IPS DF 6.9 (cell line): ENCODE data around the gene CDS1.
"Not testable (repeated sequence)": the region's sequence is repeated elsewhere in the genome, so short reads cannot be mapped to it uniquely, and the experiment has no call there.

Experiments used
- DNase-seq: peaks from one replicate; pipeline ENCODE4 v3.0.0-alpha.2; 2013; ENCODE audit warnings: low read depth, low spot score
- H3K27ac ChIP-seq: one replicate; pipeline ENCODE4 v1.5.1; 2013; ENCODE audit warnings: low read length, control low read depth
- H3K27me3 ChIP-seq: 2 replicates; pipeline ENCODE4 v1.6.1; 2013; ENCODE audit warnings: mild to moderate bottlenecking, low read length; ENCODE audit not compliant: control insufficient read depth, insufficient read depth
- H3K36me3 ChIP-seq: 2 replicates; pipeline ENCODE4 v1.6.1; 2013; ENCODE audit warnings: low read length; ENCODE audit not compliant: control insufficient read depth, insufficient read depth
- H3K4me1 ChIP-seq: 2 replicates; pipeline ENCODE4 v1.6.1; 2013; ENCODE audit warnings: low read length; ENCODE audit not compliant: control insufficient read depth, insufficient read depth
- H3K4me3 ChIP-seq: 2 replicates; pipeline ENCODE4 v1.5.1; 2013; ENCODE audit warnings: mild to moderate bottlenecking, low read length
- H3K9me3 ChIP-seq: 2 replicates; pipeline ENCODE4 v1.6.1; 2013; ENCODE audit warnings: low read length, inconsistent platforms; ENCODE audit not compliant: control insufficient read depth, insufficient read depth
- WGBS: extraction: QIAGEN DNeasy Blood & Tissue Kit; methylation state at CpG from one replicate; pipeline ENCODE4 v1.1.7; 2013; ENCODE audit warnings: mixed read lengths, missing lambda C conversion rate; ENCODE audit not compliant: insufficient read length, insufficient coverage; 5-methylcytosine and 5-hydroxymethylcytosine counted together

Gene CDS1

DNA sequence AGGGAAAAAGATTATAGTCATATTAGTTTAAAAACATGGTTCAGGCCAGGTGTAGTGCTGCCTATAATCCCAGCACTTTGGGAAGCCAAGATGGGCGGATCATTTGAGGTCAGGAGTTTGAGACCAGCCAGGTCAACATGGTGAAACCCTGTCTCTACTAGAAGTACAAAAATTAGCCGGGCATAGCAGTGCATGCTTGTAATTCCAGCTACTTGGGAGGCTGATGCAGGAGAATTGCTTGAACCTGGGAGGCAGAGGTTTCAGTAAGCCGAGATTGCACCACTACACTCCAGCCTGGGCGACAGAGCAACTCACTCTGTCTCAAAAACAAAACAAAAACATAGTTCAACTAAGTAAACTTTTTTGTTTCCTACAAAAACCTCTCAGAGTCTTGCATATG lies 99.7 kb downstream of the CDS1 start:
- H3K4me3 ChIP-seq, H3K4me1 ChIP-seq, DNase-seq, H3K27ac ChIP-seq, H3K27me3 ChIP-seq, H3K9me3 ChIP-seq: not testable (repeated sequence)
- peaks cover 16% of the 10 kb centered on the region; the same call in 1 of the 2 replicates for H3K36me3 ChIP-seq
- WGBS = no CpG with 5 or more reads among the region's 4 CpGs

DNA sequence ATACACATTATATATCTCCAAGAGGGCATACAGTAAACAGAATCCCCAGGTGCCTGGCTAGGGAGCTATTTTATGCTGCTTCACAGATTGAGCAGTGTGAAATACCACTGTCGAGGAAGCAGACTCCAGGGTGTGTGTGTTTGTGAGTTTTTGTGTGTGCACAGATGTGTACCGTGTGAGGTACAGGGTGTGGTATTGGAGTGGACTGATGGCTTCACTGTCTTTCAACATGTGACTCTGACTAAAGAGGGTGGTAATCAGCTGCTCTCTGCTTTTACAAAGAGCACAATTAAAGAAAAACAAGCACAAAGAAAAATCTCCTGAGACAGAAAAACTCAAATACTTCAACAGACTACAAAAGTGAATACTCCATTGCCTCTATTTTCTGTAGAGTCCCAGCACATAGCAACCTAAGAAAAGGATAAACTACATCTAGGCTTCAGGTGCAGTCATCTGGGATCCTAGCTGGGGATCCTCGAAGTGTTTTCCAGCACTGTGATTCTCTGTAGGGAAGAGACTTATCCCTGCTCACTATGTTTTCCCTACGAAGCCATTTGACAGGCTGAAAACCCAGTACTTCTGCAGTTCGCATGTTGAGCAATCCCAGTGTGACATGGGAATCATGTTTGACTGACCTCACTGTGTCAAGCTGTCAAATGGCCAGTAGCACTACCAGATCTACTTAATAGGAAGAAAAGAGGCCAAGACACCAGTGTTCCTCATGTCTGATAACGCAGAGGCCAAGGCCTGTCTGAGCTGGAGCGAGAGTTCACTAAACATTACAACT lies 100.3 kb downstream of the CDS1 start:
- H3K27me3 ChIP-seq = no peaks in the 10 kb centered on the region
- no peak overlapping the region for H3K27ac ChIP-seq
- H3K4me3 ChIP-seq = no peak overlapping the region
- H3K9me3 ChIP-seq = no peaks in the 10 kb centered on the region
- H3K4me1 ChIP-seq = no peaks in the 10 kb centered on the region
- peaks cover 13% of the 10 kb centered on the region; the same call in 1 of the 2 replicates for H3K36me3 ChIP-seq
- no CpG with 5 or more reads among the region's 7 CpGs for WGBS
- DNase-seq = no peak

DNA sequence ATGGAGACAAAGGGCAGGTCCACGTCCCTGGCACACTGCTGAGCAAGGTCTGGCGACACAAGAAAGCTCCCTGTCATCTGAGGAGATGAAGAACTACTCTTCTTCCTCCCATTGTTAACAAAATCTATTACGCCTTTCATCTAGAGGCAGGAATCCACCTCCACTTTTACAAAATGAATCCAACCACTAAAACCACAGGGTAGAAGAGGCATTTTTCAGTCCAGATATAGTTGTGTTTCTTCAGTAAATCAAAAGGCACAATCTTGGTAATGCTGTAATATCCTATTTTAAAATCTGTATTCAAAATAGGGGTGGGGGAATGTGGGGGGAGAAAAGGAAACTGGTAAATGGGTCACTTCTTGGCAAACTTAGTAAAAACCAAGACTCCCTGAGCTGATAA lies 101.4 kb downstream of the CDS1 start:
- Histone ChIP-seq H3K4me3 (no peak overlapping the region), H3K4me1 (no peaks in the 10 kb centered on the region), H3K27ac (no peak overlapping the region), H3K36me3 (peaks cover 13% of the 10 kb centered on the region; the same call in 1 of the 2 replicates), H3K27me3 (no peaks in the 10 kb centered on the region), H3K9me3 (no peaks in the 10 kb centered on the region)
- WGBS = no CpG with 5 or more reads among the region's 3 CpGs
- no peak for DNase-seq

DNA sequence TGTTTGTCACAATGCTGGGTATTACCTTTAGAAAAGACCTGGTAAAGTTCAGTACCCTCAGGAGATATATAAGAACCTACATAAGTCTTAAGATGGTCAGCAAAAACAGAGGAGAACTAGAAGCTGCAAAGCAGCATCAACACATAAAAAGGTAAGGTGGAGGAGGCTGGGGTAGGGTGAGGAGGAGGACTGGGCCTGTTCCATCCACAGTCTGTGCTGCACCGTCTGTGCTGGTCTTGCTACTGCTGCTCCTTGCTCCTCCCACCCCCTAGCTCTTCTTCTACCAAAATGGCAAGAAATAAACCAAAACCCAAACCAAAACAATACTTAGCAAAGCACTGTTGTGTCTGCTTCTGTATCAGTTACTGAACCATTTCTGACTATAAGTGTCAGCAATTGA lies 102.2 kb downstream of the CDS1 start:
- Histone ChIP-seq H3K4me3 (no peak overlapping the region), H3K27ac (no peak overlapping the region), H3K4me1 (no peaks in the 10 kb centered on the region), H3K27me3 (no peaks in the 10 kb centered on the region), H3K36me3 (peaks cover 13% of the 10 kb centered on the region; the same call in 1 of the 2 replicates), H3K9me3 (no peaks in the 10 kb centered on the region)
- WGBS = no CpG with 5 or more reads among the region's 1 CpG
- no peak for DNase-seq

DNA sequence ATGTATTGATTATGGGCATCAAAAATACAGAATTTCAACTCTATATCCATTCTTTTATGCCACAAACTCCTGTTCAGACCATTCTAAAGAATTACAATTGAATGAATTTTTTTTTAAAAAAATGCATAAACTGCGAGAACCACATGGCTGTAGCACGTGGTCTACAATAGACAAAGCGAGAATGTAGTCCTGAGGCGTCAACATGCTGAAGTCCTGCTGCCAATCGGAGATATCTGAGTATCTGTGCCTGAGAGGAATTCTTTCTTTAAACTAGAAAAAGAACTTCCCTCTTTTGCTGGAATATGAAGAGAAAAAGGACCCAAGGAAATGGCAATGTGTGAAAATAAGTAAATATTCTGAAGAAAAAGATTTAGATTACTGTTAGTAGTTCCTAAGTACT lies 105.7 kb downstream of the CDS1 start:
- H3K36me3 ChIP-seq = peaks cover 9% of the 10 kb centered on the region; the same call in 1 of the 2 replicates
- no peaks in the 10 kb centered on the region for H3K27me3 ChIP-seq
- H3K9me3 ChIP-seq = no peaks in the 10 kb centered on the region
- no CpG with 5 or more reads among the region's 5 CpGs for WGBS
- no peak overlapping the region for H3K27ac ChIP-seq
- DNase-seq = no peak
- no peaks in the 10 kb centered on the region; the same call in 1 of the 2 replicates for H3K4me1 ChIP-seq
- no peak overlapping the region for H3K4me3 ChIP-seq

DNA sequence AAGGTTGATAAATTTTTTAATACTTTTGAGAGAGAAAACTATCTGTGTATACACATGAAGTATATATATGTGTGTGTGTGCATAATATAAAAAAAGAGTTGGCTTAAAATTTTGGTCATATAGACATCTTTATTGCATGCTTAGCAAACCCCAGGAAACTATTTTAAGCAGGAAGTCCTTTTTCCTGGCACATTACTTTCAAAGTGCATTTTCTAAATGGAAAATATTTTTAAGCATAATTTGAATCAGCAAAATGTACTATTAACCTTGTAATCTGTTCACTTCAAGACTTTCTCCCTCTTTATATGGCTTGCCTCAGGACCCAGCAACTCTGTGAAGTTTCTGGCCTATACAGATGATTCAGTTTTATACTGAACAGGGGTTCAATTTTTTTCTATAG lies 106.3 kb downstream of the CDS1 start:
- Histone ChIP-seq H3K27me3 (no peaks in the 10 kb centered on the region), H3K4me3 (no peak overlapping the region), H3K36me3 (peaks cover 6% of the 10 kb centered on the region; the same call in 1 of the 2 replicates), H3K27ac (no peak overlapping the region), H3K9me3 (no peaks in the 10 kb centered on the region), H3K4me1 (no peaks in the 10 kb centered on the region; the same call in 1 of the 2 replicates)
- DNase-seq = no peak

DNA sequence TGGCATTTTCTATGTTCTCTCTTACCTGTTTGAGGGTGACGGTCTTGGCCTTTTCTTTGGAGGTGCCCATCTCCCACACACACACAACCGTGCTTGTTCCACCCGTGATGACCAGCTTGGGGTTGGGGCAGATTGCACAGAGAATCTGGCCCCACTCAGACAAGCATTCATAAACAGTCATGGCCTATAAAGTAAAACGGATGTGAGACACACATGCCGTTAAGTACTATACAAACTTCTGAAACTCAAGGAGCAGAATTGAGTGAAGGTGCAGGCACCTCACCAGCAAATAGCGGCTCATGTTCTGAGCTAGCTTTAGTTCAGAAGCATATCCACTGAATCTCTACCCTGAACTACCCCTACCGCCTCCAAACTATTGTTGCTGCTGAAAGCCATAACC lies 107.6 kb downstream of the CDS1 start:
- H3K27me3 ChIP-seq = no peaks in the 10 kb centered on the region
- H3K27ac ChIP-seq = no peak overlapping the region
- no peak for DNase-seq
- H3K4me3 ChIP-seq = no peak overlapping the region
- H3K9me3 ChIP-seq = no peaks in the 10 kb centered on the region
- H3K4me1 ChIP-seq = no peaks in the 10 kb centered on the region; the same call in 1 of the 2 replicates
- WGBS = no CpG with 5 or more reads among the region's 7 CpGs
- H3K36me3 ChIP-seq = peaks cover 8% of the 10 kb centered on the region; the same call in 1 of the 2 replicates

DNA sequence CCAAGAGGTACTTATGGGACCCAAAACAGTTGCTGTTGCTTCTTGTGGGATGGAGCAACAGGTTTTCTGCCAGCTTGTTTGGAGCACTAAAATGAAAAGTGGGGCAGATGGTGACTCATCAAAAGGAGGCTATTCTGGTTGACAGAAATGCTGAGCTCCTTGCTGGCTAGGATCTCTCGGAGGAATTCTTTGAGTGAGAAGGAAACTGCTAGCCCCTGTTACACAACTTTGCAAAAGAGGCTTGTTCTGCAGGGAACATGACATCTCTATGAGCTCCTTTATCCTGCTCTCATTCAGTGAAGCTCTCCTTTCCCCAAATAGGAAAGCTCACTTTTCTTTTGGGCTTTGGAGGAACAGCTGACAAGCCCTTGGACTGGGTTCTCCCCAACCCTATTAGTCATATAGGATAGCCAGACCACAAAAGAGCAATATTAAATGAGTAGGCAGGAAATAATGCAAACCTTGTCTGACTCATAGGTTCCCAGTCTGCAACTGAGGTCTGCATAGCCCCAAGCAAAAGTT lies 108.3 kb downstream of the CDS1 start:
- Histone ChIP-seq H3K9me3 (no peaks in the 10 kb centered on the region), H3K27ac (no peak overlapping the region), H3K4me1 (no peaks in the 10 kb centered on the region; the same call in 1 of the 2 replicates), H3K36me3 (peaks cover 8% of the 10 kb centered on the region; the same call in 1 of the 2 replicates), H3K4me3 (no peak overlapping the region), H3K27me3 (no peaks in the 10 kb centered on the region)
- no peak for DNase-seq
- no CpG with 5 or more reads among the region's 1 CpG for WGBS

DNA sequence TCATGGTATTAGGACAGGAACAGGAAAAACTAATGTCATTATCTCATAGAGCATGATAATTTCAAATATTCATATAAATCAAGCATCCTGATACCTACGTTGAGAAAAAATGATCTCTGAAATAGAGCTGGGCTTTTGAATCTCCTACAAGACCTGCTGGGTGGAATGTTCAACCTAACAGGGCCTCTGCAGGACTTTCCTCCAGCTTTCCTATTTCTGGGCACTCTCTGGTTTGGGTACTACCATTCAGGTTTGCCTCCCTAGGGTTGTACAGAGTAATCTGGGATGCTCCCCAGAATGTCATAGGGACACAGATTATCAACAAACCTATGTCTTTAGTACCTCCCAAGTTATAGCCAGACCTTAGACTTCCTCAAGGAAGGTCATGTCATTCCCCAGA lies 108.9 kb downstream of the CDS1 start:
- Histone ChIP-seq H3K36me3 (peaks cover 5% of the 10 kb centered on the region; the same call in 1 of the 2 replicates), H3K27ac (no peak overlapping the region), H3K9me3 (no peaks in the 10 kb centered on the region), H3K4me1 (no peaks in the 10 kb centered on the region; the same call in 1 of the 2 replicates), H3K4me3 (no peak overlapping the region), H3K27me3 (no peaks in the 10 kb centered on the region)
- no CpG with 5 or more reads among the region's 1 CpG for WGBS
- DNase-seq = no peak

DNA sequence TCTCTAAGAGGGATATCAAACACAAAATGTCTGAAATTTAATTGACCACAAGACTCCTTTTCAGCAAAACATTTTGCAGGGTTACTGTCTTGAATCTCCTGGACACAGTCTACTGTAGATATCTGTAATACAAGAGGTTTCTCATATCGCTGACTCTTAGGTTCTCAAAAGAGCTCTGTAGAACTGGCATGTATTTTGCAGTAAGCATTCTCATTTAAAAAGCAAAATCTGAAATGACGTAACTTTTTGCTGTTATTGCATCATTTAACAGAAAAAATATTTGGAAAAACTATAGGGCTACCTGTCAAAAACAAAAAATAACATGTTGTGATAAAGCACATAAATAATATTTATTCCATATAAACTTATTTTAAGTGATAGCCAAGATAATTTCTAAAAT lies 114.2 kb downstream of the CDS1 start:
- Histone ChIP-seq H3K4me3 (no peak overlapping the region), H3K27me3 (no peaks in the 10 kb centered on the region), H3K9me3 (no peaks in the 10 kb centered on the region), H3K27ac (no peak overlapping the region), H3K36me3 (peaks cover 5% of the 10 kb centered on the region; the same call in 1 of the 2 replicates), H3K4me1 (no peaks in the 10 kb centered on the region)
- no peak for DNase-seq
- no CpG with 5 or more reads among the region's 2 CpGs for WGBS
